Body of pancreas (tissue), 4 donors: ENCODE data around the gene CELF1.

Experiments used
- POLR2A ChIP-seq, 3 donors: fragments of 450-650 bp; IDR thresholded peaks; one replicate each; pipeline ENCODE4 v1.6.1; 2016; ENCODE audit warnings: antibody characterized with exemption in 3 of 3, mild to moderate bottlenecking in 2 of 3
- TF ChIP-seq, protein P1 (sequence below), 7 experiments: fragments of 450-650 bp in 4 of 7; fragments of 200-600 bp in 3 of 7; sonication (generic) in 3 of 7; IDR thresholded peaks; one replicate each; pipeline ENCODE4 v1.5.1; 2016 to 2019; ENCODE audit warnings: antibody characterized with exemption in 7 of 7

DNA sequence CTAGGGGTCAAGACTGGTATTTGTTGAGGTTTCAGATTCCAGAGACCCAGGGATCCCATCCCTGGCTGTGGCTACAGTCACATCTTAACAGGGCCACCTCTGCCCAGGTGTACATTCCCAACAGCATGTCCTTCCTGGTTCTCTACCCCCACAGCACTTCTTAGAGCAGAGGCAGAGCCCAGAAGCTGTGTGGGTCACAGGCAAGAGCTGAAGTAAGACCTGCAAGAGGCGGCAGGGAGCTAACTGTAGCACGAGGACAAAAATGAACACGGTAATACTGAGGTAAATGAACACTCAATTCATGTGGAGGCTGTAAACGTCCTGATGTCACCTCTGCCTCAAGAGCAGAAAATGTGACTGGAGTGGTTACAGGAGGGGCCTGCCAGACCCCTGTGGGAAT lies 82.3 kb downstream of the CELF1 start:
- TF ChIP-seq, protein P1, sequence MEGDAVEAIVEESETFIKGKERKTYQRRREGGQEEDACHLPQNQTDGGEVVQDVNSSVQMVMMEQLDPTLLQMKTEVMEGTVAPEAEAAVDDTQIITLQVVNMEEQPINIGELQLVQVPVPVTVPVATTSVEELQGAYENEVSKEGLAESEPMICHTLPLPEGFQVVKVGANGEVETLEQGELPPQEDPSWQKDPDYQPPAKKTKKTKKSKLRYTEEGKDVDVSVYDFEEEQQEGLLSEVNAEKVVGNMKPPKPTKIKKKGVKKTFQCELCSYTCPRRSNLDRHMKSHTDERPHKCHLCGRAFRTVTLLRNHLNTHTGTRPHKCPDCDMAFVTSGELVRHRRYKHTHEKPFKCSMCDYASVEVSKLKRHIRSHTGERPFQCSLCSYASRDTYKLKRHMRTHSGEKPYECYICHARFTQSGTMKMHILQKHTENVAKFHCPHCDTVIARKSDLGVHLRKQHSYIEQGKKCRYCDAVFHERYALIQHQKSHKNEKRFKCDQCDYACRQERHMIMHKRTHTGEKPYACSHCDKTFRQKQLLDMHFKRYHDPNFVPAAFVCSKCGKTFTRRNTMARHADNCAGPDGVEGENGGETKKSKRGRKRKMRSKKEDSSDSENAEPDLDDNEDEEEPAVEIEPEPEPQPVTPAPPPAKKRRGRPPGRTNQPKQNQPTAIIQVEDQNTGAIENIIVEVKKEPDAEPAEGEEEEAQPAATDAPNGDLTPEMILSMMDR (IDR thresholded peaks at IDR 0.05) = no peak
- TF ChIP-seq POLR2A (IDR thresholded peaks at IDR 0.05) = no peak
